Measurements from ENCODE around the gene YPEL5.

YPEL5 gene

GRCh38 chr2:30208453-30208852, 61.6 kb downstream of the YPEL5 start:
- no peak for DNase-seq

DNA sequence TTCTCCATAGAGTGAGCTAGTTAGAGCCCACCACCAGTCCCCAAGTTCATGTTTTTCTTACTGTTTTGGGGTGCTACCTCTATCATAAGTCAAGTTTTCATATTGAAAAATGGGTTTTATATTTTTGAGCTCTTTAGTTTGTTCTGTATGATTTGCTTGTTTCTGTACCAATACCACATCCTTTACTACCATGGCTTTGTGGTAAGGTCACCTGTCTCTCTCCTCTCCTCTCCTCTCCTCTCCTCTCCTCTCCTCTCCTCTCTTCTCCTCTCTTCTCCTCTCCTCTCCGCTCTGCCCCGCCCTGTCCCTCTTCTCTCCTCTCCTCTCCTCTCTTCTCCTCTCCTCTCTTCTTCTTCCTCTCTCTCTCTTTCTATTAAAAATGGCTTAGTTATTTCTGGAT, 62.4 kb downstream of the YPEL5 start:
- DNase-seq: no peak
